ENCODE measurements around the gene CLEC19A. TPM values are rescaled to one million over a fixed set of nuclear protein-coding genes. Genes with fewer than 3 reads are reported as not detected.
A peak's percentile ranks its signal among the peaks of the same experiment; 100 is the strongest.
"Not testable (repeated sequence)": the region's sequence is repeated elsewhere in the genome, so short reads cannot be mapped to it uniquely, and the experiment has no call there.

Gene CLEC19A
- total RNA-seq, 2 experiments from 2014 or later = not detected

DNA sequence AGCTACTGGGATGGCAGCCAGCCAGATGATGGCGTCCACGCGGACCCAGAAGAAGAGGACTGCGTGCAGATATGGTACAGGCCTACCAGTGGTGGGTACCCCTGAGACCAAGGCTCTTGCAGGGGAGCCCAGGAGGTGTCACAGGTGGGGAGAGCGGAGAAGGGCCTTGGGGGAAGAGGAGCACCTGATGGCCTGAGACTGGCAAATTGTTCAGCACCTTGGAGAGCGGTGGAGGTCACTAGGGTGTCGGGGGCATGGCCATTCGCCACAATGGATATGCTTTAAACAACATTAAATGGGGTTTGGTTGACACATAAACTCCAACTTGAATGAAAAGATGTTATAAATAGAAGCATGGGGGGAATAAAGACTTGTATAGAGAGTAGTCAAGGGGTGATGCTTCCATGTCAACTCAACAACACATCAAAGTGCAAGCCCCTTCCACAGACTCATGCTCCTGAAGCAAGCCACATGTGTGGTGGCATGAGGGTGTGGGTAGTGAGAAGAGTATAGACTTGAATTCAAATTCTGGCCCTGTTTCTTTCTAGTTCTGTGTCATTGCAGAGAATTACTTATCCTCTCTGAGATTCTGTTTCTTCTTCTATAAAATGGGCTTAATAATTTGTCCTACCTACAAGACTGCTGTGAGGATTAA lies 22.2 kb downstream of the CLEC19A start:
- Mint-ChIP-seq H3K9me3 (no peaks in the 10 kb centered on the region), H3K27me3 (no peaks in the 10 kb centered on the region), H3K4me1 (ENCODE audit: low read depth) (no peaks in the 10 kb centered on the region), H3K27ac (no peak overlapping the region), H3K4me3 (no peak overlapping the region), H3K36me3 (no peaks in the 10 kb centered on the region)
- ChIA-PET POLR2A (no interaction called here), CTCF (interaction anchor here (0.6 kb wide), 1 partner anchor 27 kb away, joined by 4 read pairs; no protein-coding TSS in a partner anchor)
- peak; percentile 12 for DNase-seq
- intact Hi-C loops (cut with micrococcal nuclease) = no loop called here

DNA sequence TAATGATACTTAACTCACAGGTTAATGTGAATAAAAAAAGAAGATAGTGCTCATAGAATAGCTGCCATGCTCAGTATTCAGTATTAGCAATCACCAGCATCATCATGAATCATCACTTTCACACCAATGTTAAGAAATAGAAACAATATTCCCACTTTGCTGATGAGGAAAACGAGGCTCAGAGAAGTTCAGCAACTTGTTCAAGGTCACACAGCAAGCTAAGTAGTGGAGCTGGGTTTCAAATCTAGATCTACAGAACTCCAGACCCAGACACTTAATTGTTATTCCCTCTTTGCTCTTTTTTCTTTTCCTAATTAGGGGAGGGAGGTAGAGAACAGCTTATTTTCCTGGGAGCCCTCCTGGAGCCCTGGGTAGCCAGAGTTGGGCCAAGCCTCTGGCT lies 22.9 kb downstream of the CLEC19A start:
- no peaks in the 10 kb centered on the region for H3K27me3 Mint-ChIP-seq
- H3K27ac Mint-ChIP-seq = no peak overlapping the region
- CTCF ChIA-PET = no interaction called here
- no peak for DNase-seq
- no peaks in the 10 kb centered on the region for H3K36me3 Mint-ChIP-seq
- POLR2A ChIA-PET = no interaction called here
- no peaks in the 10 kb centered on the region for H3K4me1 Mint-ChIP-seq (ENCODE audit: low read depth)
- no peak overlapping the region for H3K4me3 Mint-ChIP-seq
- H3K9me3 Mint-ChIP-seq = no peaks in the 10 kb centered on the region
- intact Hi-C loops (cut with micrococcal nuclease) = no loop called here

DNA sequence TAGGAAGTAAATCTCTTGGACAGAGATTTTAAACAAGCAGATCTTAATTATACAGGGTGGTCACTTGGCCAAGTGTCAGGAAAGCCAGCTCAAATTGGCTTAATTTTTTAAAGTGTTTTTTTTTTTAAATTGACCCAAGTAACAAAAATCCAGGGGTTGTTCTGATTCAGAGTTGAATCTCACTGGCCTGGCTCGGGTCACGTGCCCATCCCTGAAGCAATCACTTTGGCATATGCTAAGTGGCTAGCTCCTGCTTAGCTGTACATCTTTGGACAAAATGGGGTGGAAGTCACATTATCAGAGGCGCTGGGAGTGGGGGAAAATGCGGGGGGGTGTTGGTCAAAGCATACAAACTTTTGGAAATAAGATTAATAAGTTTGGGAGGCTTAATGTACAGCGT lies 23.6 kb downstream of the CLEC19A start:
- Mint-ChIP-seq H3K9me3 (no peaks in the 10 kb centered on the region), H3K27me3 (no peaks in the 10 kb centered on the region), H3K36me3 (no peaks in the 10 kb centered on the region), H3K4me1 (ENCODE audit: low read depth) (no peaks in the 10 kb centered on the region), H3K4me3 (no peak overlapping the region), H3K27ac (no peak overlapping the region)
- no peak for DNase-seq
- ChIA-PET POLR2A (no interaction called here), CTCF (interaction anchor here (0.6 kb wide), 1 partner anchor 134 kb away, joined by 3 read pairs; no protein-coding TSS in a partner anchor)
- intact Hi-C loops (cut with micrococcal nuclease) = no loop called here

DNA sequence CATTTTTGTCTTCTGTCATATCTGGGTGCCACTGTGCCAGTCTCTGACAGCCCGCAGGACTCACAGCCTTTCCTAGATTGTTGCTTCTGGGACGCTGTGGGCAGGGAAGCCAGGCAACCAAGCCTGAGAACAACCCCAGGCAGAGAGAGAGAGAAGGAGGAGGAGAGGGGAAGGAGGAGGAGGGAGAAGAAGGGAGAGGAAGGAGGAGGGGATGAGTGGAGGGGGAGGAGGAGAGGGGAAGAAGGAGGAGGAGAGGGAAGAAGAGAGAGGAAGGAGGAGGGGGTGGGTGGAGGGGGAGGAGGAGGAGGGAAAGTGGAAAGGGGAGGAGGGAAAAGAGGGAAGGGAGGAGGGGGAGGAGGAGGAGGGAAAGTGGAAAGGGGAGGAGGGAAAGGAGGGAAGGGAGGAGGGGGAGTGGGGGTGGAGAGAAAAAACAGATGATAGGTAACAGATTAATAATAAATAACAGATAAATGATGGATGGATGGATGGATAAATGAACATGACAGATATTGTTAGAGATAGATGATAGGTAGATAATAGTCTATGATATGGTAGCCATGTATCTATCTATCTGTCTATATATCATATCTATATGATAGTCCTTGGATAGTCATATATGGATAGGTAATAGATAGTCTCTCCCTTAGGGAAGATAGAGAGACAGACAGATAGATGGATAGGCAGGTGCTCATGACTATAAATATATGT lies 29.3 kb downstream of the CLEC19A start:
- ChIA-PET POLR2A (no interaction called here), CTCF (no interaction called here)
- intact Hi-C loops (cut with micrococcal nuclease) = no loop called here
- Mint-ChIP-seq H3K36me3 (no peaks in the 10 kb centered on the region), H3K27ac (no peak overlapping the region), H3K4me3 (no peak overlapping the region), H3K4me1 (ENCODE audit: low read depth) (no peaks in the 10 kb centered on the region), H3K27me3 (no peaks in the 10 kb centered on the region), H3K9me3 (no peaks in the 10 kb centered on the region)
- no peak for DNase-seq

DNA sequence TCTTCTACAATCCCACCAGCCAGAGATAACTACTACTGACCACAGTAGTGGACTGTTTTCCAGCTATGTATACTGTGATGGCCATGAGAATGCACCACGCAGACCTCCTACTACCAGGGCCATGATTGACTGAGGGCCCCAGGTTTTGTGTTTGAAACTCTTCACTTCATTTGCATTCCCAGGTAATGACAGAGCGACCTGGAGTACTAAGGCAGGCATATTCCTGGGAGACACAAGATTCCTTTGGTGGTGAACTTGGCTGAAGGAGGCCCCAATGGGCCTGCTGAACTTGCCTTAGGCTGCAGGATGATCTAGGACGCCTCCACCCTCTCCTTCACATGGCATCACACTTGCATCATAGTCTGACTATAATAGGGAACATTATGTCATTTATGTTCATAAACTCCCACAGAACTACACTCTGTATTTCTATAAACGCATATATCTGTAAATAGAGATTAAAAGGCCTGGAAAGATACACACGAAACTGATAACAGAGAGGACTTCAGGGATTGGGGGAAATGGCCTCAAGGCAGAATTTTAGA lies 30.4 kb downstream of the CLEC19A start:
- ChIA-PET CTCF (no interaction called here), POLR2A (no interaction called here)
- Mint-ChIP-seq H3K9me3 (no peaks in the 10 kb centered on the region), H3K4me1 (ENCODE audit: low read depth) (no peaks in the 10 kb centered on the region), H3K27me3 (no peaks in the 10 kb centered on the region), H3K36me3 (no peaks in the 10 kb centered on the region), H3K4me3 (no peak overlapping the region), H3K27ac (no peak overlapping the region)
- no peak for DNase-seq
- intact Hi-C loops (cut with micrococcal nuclease) = no loop called here

DNA sequence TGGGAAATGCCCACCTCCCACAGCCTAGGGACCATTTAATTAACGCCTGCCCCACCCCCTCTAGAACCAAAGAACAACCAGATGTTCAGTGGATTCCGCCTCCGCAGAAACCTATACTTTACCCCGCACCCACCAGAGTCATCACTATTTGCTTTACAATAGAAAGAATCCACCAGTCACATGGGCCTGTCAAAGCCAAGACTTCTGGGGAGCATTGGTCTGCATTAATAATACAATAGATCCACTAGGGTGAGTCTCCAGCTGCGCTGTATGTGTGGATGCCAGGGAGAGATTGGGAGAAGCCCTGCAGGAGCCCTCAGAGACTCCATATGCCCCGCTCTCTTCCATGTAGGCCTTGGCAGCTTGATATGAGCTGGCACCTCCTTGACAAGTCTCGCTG lies 31.3 kb downstream of the CLEC19A start:
- CTCF ChIA-PET = no interaction called here

DNA sequence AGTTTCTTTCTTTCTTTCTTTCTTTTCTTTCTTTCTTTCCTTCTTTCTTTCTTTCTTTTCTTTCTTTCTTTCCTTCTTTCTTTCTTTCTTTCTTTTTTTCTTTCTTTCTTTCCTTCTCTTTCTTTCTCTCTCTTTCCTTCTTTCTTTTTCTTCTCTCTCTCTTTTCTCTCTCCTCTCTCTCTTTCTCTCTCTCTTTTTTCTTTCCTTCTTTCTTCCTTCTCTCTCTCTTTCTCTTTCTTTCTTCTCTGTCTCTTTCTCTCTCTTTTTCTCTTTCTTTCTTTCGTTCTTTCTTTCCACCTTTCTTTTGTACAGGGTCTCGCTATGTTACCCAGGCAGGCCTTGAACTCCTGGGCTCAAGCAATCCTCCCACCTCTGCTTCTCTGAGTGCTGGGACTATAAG lies 35.7 kb downstream of the CLEC19A start:
- CTCF ChIA-PET; H3K4me3 Mint-ChIP-seq; intact Hi-C loops (cut with micrococcal nuclease); H3K9me3 Mint-ChIP-seq; H3K27me3 Mint-ChIP-seq; H3K27ac Mint-ChIP-seq; DNase-seq; H3K4me1 Mint-ChIP-seq (ENCODE audit: low read depth); POLR2A ChIA-PET; H3K36me3 Mint-ChIP-seq: not testable (repeated sequence)

More for the DNA sequence above, 31.3 kb downstream of the CLEC19A start:
- POLR2A ChIA-PET = no interaction called here
- intact Hi-C loops (cut with micrococcal nuclease) = no loop called here
- H3K9me3 Mint-ChIP-seq = no peaks in the 10 kb centered on the region
- H3K27me3 Mint-ChIP-seq = no peaks in the 10 kb centered on the region
- no peak overlapping the region for H3K4me3 Mint-ChIP-seq
- H3K36me3 Mint-ChIP-seq = no peaks in the 10 kb centered on the region
- no peaks in the 10 kb centered on the region for H3K4me1 Mint-ChIP-seq (ENCODE audit: low read depth)
- no peak overlapping the region for H3K27ac Mint-ChIP-seq
- DNase-seq = no peak

DNA sequence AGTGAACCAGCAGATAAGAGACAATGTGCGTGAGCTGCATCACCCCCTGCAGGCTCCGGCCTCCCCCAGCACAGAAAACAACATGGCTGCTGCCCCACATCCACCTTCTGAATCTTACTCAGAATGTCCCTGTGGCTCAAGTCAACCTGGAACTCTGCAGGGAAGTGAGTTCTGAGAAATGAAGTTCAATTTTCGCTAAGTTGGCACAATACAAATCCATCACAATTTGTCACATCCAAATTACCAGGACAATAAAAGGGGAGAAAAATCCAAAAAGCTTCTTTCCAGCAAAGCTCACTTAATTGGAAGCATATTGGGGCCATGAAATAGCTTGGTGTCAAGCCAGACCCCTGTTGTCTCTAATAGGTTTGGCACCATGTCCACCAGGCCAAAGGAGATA lies 38.1 kb downstream of the CLEC19A start:
- no peak overlapping the region for H3K27ac Mint-ChIP-seq
- ChIA-PET CTCF (no interaction called here), POLR2A (no interaction called here)

DNA sequence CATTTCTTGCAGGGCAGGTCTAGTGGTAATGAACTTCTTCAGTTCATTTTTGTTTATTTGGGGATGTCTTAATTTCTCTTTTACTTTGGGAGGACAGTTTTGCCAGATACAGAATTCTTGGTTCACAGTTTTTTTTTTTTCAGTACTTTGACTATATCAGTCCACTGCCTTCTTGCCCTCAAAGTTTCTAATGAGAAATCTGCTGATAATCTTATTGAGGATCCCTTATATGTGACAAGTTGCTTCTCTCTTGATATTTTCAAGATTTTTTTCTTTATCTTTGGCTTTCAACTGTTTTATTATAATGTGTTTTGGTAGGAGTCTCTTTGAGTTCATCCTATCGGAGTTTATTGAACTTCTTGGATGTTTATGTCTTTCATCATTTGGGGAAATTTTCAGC lies 42.8 kb downstream of the CLEC19A start:
- intact Hi-C loops (cut with micrococcal nuclease) = no loop called here
- H3K27me3 Mint-ChIP-seq = peaks cover 4% of the 10 kb centered on the region
- no peak overlapping the region for H3K4me3 Mint-ChIP-seq
- POLR2A ChIA-PET = no interaction called here
- H3K4me1 Mint-ChIP-seq (ENCODE audit: low read depth) = no peaks in the 10 kb centered on the region
- H3K9me3 Mint-ChIP-seq = peaks cover 3% of the 10 kb centered on the region
- no peaks in the 10 kb centered on the region for H3K36me3 Mint-ChIP-seq
- no peak for DNase-seq
- H3K27ac Mint-ChIP-seq = no peak overlapping the region
- CTCF ChIA-PET = no interaction called here

More for the DNA sequence above, 38.1 kb downstream of the CLEC19A start:
- intact Hi-C loops (cut with micrococcal nuclease) = no loop called here
- Mint-ChIP-seq H3K36me3 (no peaks in the 10 kb centered on the region), H3K27me3 (peaks cover 3% of the 10 kb centered on the region), H3K9me3 (peaks cover 3% of the 10 kb centered on the region), H3K4me1 (ENCODE audit: low read depth) (no peaks in the 10 kb centered on the region), H3K4me3 (no peak overlapping the region)
- no peak for DNase-seq

DNA sequence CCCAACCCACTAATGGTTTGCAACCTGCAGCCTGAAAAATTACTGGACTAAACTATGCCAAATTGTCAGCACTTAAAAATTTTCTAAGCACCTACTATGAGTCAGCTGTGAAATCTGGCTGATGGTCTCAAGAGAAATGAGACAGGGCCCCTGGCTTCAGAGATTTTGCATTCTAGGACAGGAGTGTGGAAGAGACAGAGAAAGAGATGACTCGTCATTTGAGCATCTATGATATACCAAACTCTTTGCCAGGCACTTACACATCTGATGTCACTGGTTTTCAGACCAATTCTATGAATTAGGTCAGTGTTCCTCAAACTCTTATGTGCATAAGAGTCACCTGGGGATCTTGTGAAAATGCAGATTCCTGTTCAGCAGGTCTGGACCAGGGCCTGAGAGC lies 44.4 kb downstream of the CLEC19A start:
- DNase-seq = no peak
- Mint-ChIP-seq H3K27ac (no peak overlapping the region), H3K9me3 (peaks cover 3% of the 10 kb centered on the region), H3K4me3 (no peak overlapping the region), H3K36me3 (no peaks in the 10 kb centered on the region), H3K4me1 (ENCODE audit: low read depth) (no peaks in the 10 kb centered on the region), H3K27me3 (peaks cover 10% of the 10 kb centered on the region)
- intact Hi-C loops (cut with micrococcal nuclease) = no loop called here
- ChIA-PET POLR2A (no interaction called here), CTCF (no interaction called here)

DNA sequence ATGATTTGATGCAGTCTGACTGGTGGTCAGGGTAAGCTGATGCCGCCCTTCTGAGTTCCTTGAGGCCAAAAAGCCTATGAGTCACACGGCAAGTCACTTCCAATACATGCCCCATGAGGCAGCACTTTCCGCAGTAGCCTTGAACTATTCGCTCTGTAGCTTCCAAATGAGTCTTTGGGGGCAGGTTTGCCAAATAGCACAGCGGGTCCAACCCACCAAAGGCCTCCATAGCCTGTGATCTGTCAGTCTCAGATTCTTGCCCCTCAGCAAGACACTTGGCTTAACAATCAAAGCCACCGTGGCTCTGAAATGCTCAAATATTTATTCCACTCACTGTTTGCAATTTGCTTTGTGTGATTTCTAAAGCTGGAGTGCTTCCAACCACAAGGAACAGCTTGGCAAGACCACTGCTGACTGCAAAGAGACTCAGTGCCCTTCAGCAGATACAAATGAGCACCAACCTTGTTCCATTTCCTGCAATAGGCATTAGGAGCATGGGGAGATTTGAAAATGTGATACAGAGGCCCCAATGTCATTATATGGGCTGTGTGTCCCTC lies 45.4 kb downstream of the CLEC19A start:
- POLR2A ChIA-PET = no interaction called here
- no peaks in the 10 kb centered on the region for H3K36me3 Mint-ChIP-seq
- intact Hi-C loops (cut with micrococcal nuclease) = no loop called here

DNA sequence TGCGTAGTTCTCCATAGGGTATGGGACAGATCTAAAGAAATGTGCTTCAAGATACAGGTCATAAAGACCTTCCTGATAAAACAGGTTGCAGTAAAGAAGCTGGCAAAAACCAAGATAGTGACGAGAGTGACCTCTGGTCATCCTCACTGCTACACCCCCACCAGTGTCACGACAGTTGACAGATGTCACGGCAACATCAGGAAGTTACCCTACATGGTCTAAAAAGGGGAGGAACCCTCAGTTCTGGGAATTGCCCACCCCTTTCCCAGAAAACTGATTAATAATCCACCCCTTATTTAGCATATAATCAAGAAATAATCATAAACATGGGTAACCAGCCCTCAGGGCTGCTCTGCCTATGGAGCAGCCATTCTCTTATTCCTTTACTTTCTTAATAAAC lies 46.3 kb downstream of the CLEC19A start:
- H3K4me1 Mint-ChIP-seq (ENCODE audit: low read depth) = no peaks in the 10 kb centered on the region
- peaks cover 11% of the 10 kb centered on the region for H3K27me3 Mint-ChIP-seq
- no peak overlapping the region for H3K4me3 Mint-ChIP-seq
- no peaks in the 10 kb centered on the region for H3K36me3 Mint-ChIP-seq
- DNase-seq = no peak
- intact Hi-C loops (cut with micrococcal nuclease) = no loop called here
- ChIA-PET CTCF (no interaction called here), POLR2A (no interaction called here)
- no peak overlapping the region for H3K27ac Mint-ChIP-seq
- H3K9me3 Mint-ChIP-seq = peaks cover 3% of the 10 kb centered on the region

More for the DNA sequence above, 45.4 kb downstream of the CLEC19A start:
- H3K27me3 Mint-ChIP-seq = peaks cover 11% of the 10 kb centered on the region
- DNase-seq = no peak
- no peak overlapping the region for H3K27ac Mint-ChIP-seq
- H3K4me3 Mint-ChIP-seq = no peak overlapping the region
- H3K9me3 Mint-ChIP-seq = peaks cover 3% of the 10 kb centered on the region
- H3K4me1 Mint-ChIP-seq (ENCODE audit: low read depth) = no peaks in the 10 kb centered on the region
- CTCF ChIA-PET = no interaction called here

DNA sequence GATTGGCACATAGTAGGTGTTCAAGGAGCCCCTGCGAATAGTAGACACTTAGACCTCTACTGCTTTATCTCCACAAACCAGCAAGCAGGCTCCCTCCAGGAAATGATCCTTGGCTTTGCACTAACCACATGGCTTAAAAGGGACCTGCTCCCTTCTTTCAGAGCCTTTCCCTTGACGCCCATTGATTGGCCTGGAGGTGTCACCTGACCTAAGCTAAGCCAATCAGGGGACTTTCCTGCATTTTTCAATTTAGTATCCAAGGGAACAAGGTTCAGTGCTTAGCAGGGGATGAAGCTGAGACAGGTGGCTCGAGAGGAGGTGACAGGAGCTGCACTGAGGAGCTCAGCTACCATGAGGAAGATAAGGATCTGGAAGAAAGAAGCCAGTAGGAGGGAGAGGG lies 52.8 kb downstream of the CLEC19A start:
- H3K27ac Mint-ChIP-seq = no peak overlapping the region

More for the DNA sequence above, 52.8 kb downstream of the CLEC19A start:
- DNase-seq = no peak
- ChIA-PET POLR2A (no interaction called here), CTCF (no interaction called here)
- peaks cover 9% of the 10 kb centered on the region for H3K27me3 Mint-ChIP-seq
- H3K36me3 Mint-ChIP-seq = no peaks in the 10 kb centered on the region
- intact Hi-C loops (cut with micrococcal nuclease) = no loop called here
- no peak overlapping the region for H3K4me3 Mint-ChIP-seq
- no peaks in the 10 kb centered on the region for H3K4me1 Mint-ChIP-seq (ENCODE audit: low read depth)
- H3K9me3 Mint-ChIP-seq = no peaks in the 10 kb centered on the region

Measured in activated CD4-positive, alpha-beta memory T cell treated with anti-CD3 and anti-CD28 coated beads for 36 hours (primary cell).